Measurements from ENCODE around the gene PRM1. TPM values are rescaled to one million over a fixed set of nuclear protein-coding genes. Genes with fewer than 3 reads are reported as not detected.

PRM1 gene
- total and polyA plus RNA-seq, 8 donors: not detected

DNA sequence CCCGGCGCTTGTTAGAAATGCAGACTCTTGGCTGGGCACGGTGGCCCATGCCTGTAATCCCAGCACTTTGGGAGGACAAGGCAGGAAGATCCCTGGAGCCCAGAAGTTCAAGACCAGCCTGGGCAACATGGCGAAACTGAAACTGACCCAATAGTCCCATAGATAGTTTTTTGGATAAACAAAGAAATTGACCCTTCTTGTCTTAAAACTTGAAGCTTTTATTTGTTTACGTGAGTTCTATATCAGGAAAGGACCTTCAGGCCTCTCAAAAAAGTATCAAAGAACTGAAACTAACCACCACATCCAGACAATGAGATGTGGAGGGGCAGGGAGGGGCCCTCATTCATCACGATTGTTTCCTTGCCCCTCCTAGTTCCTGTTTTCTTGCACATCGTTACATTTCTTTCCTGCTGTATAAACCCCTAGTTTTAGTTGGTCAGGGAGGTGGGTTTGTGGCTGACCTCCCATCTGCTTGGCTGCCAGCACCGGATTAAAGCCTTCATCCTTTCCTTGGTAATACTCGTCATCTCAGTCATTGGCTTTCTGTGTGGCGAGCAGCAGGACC, 29.9 kb upstream of the PRM1 start:
- no peaks in the 10 kb centered on the region for H3K9me3 ChIP-seq
- intact Hi-C loops (cut with DNase I; ENCODE audit: low total_unique reads): no loop called here
- H3K4me3 ChIP-seq: no peak overlapping the region
- H3K27me3 ChIP-seq: peaks cover 0 to 4% (median 0%) of the 10 kb centered on the region in 3 donors
- TF ChIP-seq EP300 (IDR thresholded peaks at IDR 0.05) (no peak), POLR2A (IDR thresholded peaks at IDR 0.05) (no peak), POLR2AphosphoS5 (IDR thresholded peaks at IDR 0.05) (no peak)
- TF ChIP-seq, protein P1, sequence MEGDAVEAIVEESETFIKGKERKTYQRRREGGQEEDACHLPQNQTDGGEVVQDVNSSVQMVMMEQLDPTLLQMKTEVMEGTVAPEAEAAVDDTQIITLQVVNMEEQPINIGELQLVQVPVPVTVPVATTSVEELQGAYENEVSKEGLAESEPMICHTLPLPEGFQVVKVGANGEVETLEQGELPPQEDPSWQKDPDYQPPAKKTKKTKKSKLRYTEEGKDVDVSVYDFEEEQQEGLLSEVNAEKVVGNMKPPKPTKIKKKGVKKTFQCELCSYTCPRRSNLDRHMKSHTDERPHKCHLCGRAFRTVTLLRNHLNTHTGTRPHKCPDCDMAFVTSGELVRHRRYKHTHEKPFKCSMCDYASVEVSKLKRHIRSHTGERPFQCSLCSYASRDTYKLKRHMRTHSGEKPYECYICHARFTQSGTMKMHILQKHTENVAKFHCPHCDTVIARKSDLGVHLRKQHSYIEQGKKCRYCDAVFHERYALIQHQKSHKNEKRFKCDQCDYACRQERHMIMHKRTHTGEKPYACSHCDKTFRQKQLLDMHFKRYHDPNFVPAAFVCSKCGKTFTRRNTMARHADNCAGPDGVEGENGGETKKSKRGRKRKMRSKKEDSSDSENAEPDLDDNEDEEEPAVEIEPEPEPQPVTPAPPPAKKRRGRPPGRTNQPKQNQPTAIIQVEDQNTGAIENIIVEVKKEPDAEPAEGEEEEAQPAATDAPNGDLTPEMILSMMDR (IDR thresholded peaks at IDR 0.05): no peak
- peak overlapping the region in 1 of 5 donors; percentile 56 for H3K27ac ChIP-seq
- H3K4me1 ChIP-seq: peaks cover 0 to 28% (median 14%) of the 10 kb centered on the region in 4 donors
- WGBS, 5 donors: 66 to 79% (median 72%) methylated on average over 9 to 10 of the region's 10 CpGs
- DNase-seq: peak in 1 of 2 donors; percentile 62
- H3K36me3 ChIP-seq: no peaks in the 10 kb centered on the region

DNA sequence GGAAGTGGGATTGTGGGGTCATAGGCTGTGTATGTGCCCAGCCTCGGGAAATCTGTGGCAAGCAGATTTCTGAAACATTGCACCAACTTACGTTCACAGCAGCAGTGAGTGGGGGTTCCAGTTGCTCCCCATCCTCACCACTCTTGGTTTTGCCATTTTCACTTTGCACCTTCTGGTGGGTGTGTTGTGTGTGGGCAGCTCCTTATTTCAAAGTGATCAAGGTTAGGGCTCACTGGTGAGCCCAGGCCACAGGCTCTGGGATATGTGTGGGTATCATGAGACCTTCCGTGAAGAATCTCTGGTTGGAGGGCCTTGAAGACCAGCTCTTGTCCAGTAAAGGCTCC, 29.5 kb upstream of the PRM1 start:
- Histone ChIP-seq H3K27me3 (peaks cover 0 to 2% (median 0%) of the 10 kb centered on the region in 3 donors), H3K4me3 (no peak overlapping the region), H3K36me3 (no peaks in the 10 kb centered on the region), H3K9me3 (no peaks in the 10 kb centered on the region), H3K4me1 (peaks cover 0 to 28% (median 14%) of the 10 kb centered on the region in 4 donors), H3K27ac (peak overlapping the region in 1 of 5 donors; percentile 56)
- DNase-seq: no peak
- whole genome bisulfite sequencing, 5 donors: 84 to 94% (median 91%) methylated on average over 3 of the region's 3 CpGs
- intact Hi-C loops (cut with DNase I; ENCODE audit: low total_unique reads): no loop called here
- no peak for TF ChIP-seq EP300 (IDR thresholded peaks at IDR 0.05)
- no peak for TF ChIP-seq POLR2A (IDR thresholded peaks at IDR 0.05)
- TF ChIP-seq POLR2AphosphoS5 (IDR thresholded peaks at IDR 0.05): no peak
- TF ChIP-seq, protein P1 (IDR thresholded peaks at IDR 0.05): no peak

DNA sequence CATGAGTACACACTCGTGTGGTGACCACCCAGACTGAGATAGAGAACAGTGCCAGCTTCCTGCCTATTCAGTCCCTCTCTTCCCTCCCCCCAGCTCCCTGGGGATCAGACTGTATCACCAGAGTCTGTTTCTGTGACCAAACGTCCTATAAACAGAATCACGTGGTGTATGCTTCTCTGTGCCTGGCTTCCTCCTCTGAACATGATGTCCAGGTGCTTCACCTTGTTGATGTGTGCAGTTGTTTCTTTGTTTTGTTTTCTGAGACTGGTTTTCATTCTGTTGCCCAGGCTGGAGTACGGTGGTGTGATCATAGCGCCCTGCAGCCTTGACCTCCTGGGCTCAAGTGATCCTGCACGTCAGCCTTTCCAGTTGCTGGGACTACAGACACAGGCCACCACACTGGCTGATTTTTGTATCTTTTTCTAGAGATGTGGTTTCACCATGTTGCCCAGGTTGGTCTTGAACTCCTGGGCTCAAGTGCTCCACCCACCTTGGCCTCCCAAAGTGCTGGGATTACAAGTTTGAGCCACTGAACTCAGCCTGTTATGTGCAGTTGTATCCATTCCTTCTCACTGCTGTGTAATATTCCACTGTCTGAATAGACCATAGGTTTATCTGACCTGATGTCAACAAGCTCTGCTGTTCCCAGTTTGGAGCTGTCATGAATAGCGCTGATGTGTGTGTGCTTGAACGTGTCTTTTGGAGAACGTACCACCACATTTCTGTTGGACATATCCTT, 28.9 kb upstream of the PRM1 start:
- intact Hi-C loops (cut with DNase I; ENCODE audit: low total_unique reads): no loop called here
- Histone ChIP-seq H3K27me3 (no peaks in the 10 kb centered on the region), H3K9me3 (no peaks in the 10 kb centered on the region), H3K27ac (peak overlapping the region in 1 of 5 donors; percentile 26), H3K36me3 (no peaks in the 10 kb centered on the region), H3K4me3 (no peak overlapping the region), H3K4me1 (peaks cover 0 to 28% (median 14%) of the 10 kb centered on the region in 4 donors)
- DNase-seq: no peak
- TF ChIP-seq EP300 (IDR thresholded peaks at IDR 0.05) (no peak), POLR2A (IDR thresholded peaks at IDR 0.05) (no peak), POLR2AphosphoS5 (IDR thresholded peaks at IDR 0.05) (no peak)
- TF ChIP-seq, protein P1 (IDR thresholded peaks at IDR 0.05): no peak
- WGBS, 5 donors: 69 to 78% (median 71%) methylated on average over 9 of the region's 9 CpGs

DNA sequence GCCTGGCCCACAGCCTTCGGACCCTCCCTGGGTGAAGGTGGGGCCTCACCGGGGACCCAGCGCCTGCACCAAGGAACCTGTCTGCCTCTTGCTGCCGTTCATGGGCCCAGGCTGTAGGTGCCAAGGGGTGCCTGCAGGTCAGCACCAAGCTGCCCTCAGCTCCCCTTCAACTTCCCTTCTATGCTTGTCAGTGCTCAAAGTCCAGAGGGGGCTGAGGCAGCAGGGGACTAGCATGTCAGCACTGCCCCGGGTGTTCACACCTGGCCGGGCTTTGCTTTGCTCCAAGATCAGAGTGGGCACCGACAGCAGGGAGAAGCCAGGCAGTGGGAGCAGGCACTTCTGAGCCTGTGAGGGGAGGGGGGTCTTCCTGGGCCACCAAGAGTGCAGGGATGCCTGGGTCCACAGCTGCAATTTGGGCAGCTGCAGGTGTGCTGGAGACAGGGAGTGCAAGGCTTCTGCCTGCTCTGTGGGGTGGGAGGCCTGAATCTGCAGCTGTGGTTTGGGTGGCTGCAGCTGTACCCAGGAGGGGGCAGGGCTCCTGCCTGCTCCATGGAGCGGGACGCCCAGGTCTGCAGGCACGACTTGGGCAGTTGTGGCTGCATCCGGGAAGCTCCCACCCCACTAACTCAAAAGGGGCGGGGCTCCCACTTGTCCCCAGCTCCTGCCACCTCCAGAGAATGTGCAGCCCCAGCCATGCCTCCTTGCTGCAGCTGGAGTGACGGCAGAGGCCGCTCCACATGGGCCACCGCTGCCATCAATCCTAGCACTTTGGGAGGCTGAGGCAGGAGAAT, 27.6 kb upstream of the PRM1 start:
- H3K4me3 ChIP-seq: no peak overlapping the region
- peaks cover 0 to 32% (median 16%) of the 10 kb centered on the region in 4 donors for H3K4me1 ChIP-seq
- intact Hi-C loops (cut with DNase I; ENCODE audit: low total_unique reads): no loop called here
- no peaks in the 10 kb centered on the region for H3K27me3 ChIP-seq
- no peaks in the 10 kb centered on the region for H3K9me3 ChIP-seq
- DNase-seq: peak in 1 of 2 donors; percentile 38
- 61 to 88% (median 64%) methylated on average over 7 to 15 of the region's 15 CpGs for WGBS, 5 donors
- TF ChIP-seq POLR2A (IDR thresholded peaks at IDR 0.05): no peak
- TF ChIP-seq, protein P1 (IDR thresholded peaks at IDR 0.05): no peak
- TF ChIP-seq EP300 (IDR thresholded peaks at IDR 0.05): no peak
- no peak for TF ChIP-seq POLR2AphosphoS5 (IDR thresholded peaks at IDR 0.05)
- H3K27ac ChIP-seq: no peak overlapping the region
- no peaks in the 10 kb centered on the region for H3K36me3 ChIP-seq
